Nephron (organoid): ENCODE measurements around the gene SCN3A.

Source experiments
- H3K27ac Mint-ChIP-seq, 3 experiments: 2 replicates each; pipeline ENCODE4 v1.8.0; 2020; ENCODE audit warnings: mixed read lengths in 3 of 3, mild to moderate bottlenecking in 2 of 3, moderate library complexity in 1 of 3
- H3K27me3 Mint-ChIP-seq: 2 replicates; pipeline ENCODE4 v1.8.0; 2021; ENCODE audit warnings: low read depth, mild to moderate bottlenecking, moderate library complexity, mixed read lengths
- H3K36me3 Mint-ChIP-seq: 2 replicates; pipeline ENCODE4 v1.8.0; 2020; ENCODE audit warnings: low read depth, mixed read lengths
- H3K4me1 Mint-ChIP-seq: 2 replicates; pipeline ENCODE4 v1.8.0; 2020; ENCODE audit warnings: mixed read lengths
- H3K4me3 Mint-ChIP-seq, 3 experiments: 2 replicates each; pipeline ENCODE4 v1.8.0; 2020; ENCODE audit warnings: mild to moderate bottlenecking in 3 of 3, mixed read lengths in 3 of 3, moderate library complexity in 2 of 3
- H3K9me3 Mint-ChIP-seq: 2 replicates; pipeline ENCODE4 v1.8.0; 2020; ENCODE audit warnings: mixed read lengths
- TF ChIP-seq, protein P1 (sequence below), 3 experiments: fragments of 200-600 bp; sonication (generic); IDR thresholded peaks; one replicate each; pipeline ENCODE4 v1.5.0; 2021; ENCODE audit warnings: antibody characterized with exemption in 3 of 3; ENCODE audit not compliant: unreplicated experiment in 3 of 3

SCN3A gene

DNA sequence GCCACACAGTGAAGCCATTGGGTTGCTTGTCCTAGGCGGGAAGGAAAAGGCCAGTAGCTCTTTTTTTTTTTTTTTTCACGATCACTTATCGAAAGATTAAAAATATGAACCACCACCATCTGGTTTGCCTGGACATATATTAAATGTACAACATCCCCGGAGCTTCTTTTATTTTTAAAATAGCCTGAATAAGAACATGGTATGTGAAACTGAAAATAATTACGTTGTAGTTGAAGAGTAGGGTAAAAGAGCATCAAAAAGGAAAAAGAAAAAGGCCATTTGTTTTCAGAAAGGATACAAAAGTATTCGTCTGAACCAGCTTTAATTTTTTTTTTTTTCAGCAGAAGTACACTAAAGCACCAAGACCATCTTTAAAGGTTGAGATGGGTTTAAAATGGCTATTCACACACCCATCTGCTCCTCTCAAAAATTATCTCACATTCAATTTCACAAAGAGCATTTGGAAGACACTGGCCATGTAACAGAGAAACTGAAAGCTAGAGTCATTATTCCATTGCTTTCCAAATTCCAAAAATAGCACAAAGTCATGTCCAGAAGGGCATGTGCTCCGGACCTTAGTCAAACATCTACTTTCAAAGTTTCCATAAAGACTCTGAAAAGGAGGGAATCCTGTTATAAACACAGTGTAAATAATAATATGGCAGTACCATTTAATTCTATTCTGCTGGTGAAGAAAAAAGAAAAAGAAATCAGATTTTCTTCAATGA lies 82.9 kb downstream of the SCN3A start:
- Mint-ChIP-seq H3K4me3 (no peak overlapping the region), H3K4me1 (no peaks in the 10 kb centered on the region)
- TF ChIP-seq, protein P1, sequence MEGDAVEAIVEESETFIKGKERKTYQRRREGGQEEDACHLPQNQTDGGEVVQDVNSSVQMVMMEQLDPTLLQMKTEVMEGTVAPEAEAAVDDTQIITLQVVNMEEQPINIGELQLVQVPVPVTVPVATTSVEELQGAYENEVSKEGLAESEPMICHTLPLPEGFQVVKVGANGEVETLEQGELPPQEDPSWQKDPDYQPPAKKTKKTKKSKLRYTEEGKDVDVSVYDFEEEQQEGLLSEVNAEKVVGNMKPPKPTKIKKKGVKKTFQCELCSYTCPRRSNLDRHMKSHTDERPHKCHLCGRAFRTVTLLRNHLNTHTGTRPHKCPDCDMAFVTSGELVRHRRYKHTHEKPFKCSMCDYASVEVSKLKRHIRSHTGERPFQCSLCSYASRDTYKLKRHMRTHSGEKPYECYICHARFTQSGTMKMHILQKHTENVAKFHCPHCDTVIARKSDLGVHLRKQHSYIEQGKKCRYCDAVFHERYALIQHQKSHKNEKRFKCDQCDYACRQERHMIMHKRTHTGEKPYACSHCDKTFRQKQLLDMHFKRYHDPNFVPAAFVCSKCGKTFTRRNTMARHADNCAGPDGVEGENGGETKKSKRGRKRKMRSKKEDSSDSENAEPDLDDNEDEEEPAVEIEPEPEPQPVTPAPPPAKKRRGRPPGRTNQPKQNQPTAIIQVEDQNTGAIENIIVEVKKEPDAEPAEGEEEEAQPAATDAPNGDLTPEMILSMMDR (IDR thresholded peaks at IDR 0.05; ENCODE audit: unreplicated experiment in 3 of 3), result no peak

DNA sequence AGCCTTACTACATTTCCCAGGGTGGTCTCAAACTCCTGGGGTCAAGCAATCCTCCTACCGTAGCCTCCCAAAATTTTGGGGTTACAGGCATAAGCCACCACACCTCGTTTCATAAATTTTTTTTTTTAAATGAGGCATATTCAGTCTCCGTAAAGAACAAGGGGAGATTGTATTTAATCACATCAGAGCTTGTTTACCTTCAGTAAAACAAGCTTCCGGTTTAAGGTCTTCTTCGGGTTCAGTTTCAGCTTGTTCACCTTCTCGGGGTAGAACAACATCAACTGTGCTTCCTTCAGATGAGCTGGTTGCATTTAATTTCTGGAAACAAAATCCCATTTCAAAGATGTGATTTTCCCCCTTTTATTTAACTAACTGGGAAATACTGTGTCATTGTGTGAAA lies 88.6 kb downstream of the SCN3A start:
- H3K4me1 Mint-ChIP-seq, result peaks cover 5% of the 10 kb centered on the region
- no peaks in the 10 kb centered on the region for H3K27me3 Mint-ChIP-seq
- TF ChIP-seq, protein P1 (IDR thresholded peaks at IDR 0.05; ENCODE audit: unreplicated experiment in 3 of 3), result no peak
- no peaks in the 10 kb centered on the region for H3K36me3 Mint-ChIP-seq
- H3K27ac Mint-ChIP-seq, result no peak overlapping the region
- H3K4me3 Mint-ChIP-seq, result no peak overlapping the region
- no peaks in the 10 kb centered on the region for H3K9me3 Mint-ChIP-seq

More for the DNA sequence above, 82.9 kb downstream of the SCN3A start:
- no peaks in the 10 kb centered on the region for H3K9me3 Mint-ChIP-seq
- no peaks in the 10 kb centered on the region for H3K36me3 Mint-ChIP-seq
- H3K27ac Mint-ChIP-seq, result no peak overlapping the region
- no peaks in the 10 kb centered on the region for H3K27me3 Mint-ChIP-seq

DNA sequence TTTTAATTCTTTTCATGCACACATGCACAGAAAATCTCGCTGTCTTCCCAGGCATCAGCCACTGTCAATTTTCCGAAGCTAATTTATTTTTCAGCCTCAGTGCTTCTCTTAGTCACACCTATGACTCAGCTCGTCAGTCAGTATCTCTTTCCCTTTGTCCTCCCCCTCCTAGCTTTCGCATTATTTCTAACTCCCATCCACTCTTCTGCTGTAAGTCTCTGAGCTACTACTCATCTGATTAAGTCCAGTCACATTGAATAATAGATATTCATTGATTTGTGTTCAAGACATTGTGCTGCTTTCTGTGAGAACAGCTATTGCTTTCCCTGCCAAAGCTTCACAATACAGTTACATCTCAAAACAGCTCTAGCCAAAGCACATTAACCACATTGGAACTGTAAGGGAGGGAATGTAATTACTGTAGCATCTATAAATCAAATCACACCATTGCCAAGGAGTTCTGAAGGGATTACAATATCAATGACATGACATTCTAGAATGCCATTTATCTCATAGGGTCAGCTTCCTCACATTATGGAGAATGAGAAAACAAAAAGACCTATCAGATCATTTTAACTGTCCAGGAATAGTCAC lies 89.4 kb downstream of the SCN3A start:
- Mint-ChIP-seq H3K27ac (no peak overlapping the region), H3K4me1 (peaks cover 5% of the 10 kb centered on the region), H3K27me3 (no peaks in the 10 kb centered on the region), H3K4me3 (no peak overlapping the region), H3K36me3 (no peaks in the 10 kb centered on the region), H3K9me3 (no peaks in the 10 kb centered on the region)
- TF ChIP-seq, protein P1 (IDR thresholded peaks at IDR 0.05; ENCODE audit: unreplicated experiment in 3 of 3), result no peak

DNA sequence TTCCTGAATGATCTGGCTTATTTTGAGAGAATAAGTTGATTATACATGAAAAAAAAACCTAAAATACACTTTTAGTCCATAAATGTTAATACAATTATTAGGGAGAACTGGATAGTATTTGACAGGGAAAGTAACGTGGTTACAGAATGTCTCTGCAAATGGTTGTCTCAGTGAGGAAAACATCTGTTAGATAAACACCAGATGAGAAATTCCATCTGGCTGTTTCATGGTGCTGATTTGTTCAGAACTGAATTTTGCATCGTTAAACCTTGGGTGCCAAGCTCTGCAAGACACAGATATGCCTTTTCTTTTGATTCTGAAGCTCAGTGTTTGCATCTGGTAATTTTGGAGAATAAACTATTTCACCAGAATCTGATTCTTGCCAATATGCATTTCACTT lies 90.4 kb downstream of the SCN3A start:
- Mint-ChIP-seq H3K36me3 (no peaks in the 10 kb centered on the region), H3K4me1 (peaks cover 5% of the 10 kb centered on the region), H3K27me3 (no peaks in the 10 kb centered on the region), H3K4me3 (no peak overlapping the region), H3K27ac (no peak overlapping the region), H3K9me3 (no peaks in the 10 kb centered on the region)
- TF ChIP-seq, protein P1 (IDR thresholded peaks at IDR 0.05; ENCODE audit: unreplicated experiment in 3 of 3), result no peak

DNA sequence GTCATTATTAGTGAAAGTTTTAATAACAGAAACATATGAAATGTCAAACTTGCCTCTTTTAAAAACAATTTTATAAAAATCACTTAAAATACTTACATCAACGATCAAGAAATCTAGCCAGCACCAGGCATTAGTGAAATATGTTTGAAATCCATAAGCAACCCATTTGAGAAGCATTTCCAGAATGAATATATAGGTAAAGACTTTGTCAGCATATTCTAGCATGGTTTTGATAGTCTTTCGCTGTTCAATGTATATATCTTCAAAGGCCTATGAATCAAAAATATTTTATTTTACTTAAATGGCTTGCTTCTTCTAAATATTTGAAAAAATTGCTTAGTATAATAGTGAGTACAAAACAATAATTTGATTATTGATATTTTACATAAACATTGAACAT lies 91.1 kb downstream of the SCN3A start:
- no peaks in the 10 kb centered on the region for H3K9me3 Mint-ChIP-seq
- no peaks in the 10 kb centered on the region for H3K36me3 Mint-ChIP-seq
- H3K27me3 Mint-ChIP-seq, result no peaks in the 10 kb centered on the region
- H3K4me1 Mint-ChIP-seq, result peaks cover 5% of the 10 kb centered on the region
- TF ChIP-seq, protein P1 (IDR thresholded peaks at IDR 0.05; ENCODE audit: unreplicated experiment in 3 of 3), result no peak
- no peak overlapping the region for H3K4me3 Mint-ChIP-seq
- H3K27ac Mint-ChIP-seq, result no peak overlapping the region

DNA sequence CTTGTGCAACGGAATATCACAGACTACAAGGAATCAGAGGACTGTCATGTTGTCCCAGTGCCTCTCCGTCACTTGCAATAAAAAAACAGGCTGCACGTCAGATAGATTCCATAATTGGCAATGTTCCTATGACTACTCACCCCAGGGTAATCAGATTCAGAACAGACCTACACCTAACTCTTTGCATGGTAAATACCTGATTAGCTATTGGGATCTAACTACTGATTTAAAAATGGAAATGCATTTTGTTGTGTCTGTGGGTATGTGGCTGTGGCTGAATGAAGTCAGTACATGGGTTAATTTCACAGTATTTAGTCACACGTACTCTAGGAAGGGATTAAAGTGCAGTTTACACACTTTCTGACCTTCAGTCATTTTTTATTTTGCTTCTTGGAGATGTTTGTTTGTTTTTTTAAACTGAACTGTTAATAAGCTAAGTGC lies 91.7 kb downstream of the SCN3A start:
- H3K9me3 Mint-ChIP-seq, result no peaks in the 10 kb centered on the region
- H3K4me3 Mint-ChIP-seq, result no peak overlapping the region
- peaks cover 5% of the 10 kb centered on the region for H3K4me1 Mint-ChIP-seq
- H3K36me3 Mint-ChIP-seq, result no peaks in the 10 kb centered on the region
- TF ChIP-seq, protein P1 (IDR thresholded peaks at IDR 0.05; ENCODE audit: unreplicated experiment in 3 of 3), result no peak
- no peak overlapping the region for H3K27ac Mint-ChIP-seq
- no peaks in the 10 kb centered on the region for H3K27me3 Mint-ChIP-seq
